BLaER1 (cell line): ENCODE measurements around the gene CRYL1.

Source experiments
- H3K27ac ChIP-seq: shearing (Covaris generic); formaldehyde crosslinking; 2 replicates; pipeline ENCODE4 v1.8.1; 2022
- H3K27me3 ChIP-seq: shearing (Covaris generic); formaldehyde crosslinking; 2 replicates; pipeline ENCODE4 v1.8.1; 2022
- H3K36me3 ChIP-seq: shearing (Covaris generic); formaldehyde crosslinking; 2 replicates; pipeline ENCODE4 v1.8.1; 2022
- H3K4me1 ChIP-seq: shearing (Covaris generic); formaldehyde crosslinking; 2 replicates; pipeline ENCODE4 v1.8.1; 2022
- H3K4me2 ChIP-seq: shearing (Covaris generic); formaldehyde crosslinking; 2 replicates; pipeline ENCODE4 v1.8.1; 2022
- H3K4me3 ChIP-seq: shearing (Covaris generic); formaldehyde crosslinking; 2 replicates; pipeline ENCODE4 v1.8.1; 2022
- H3K9ac ChIP-seq: shearing (Covaris generic); formaldehyde crosslinking; 2 replicates; pipeline ENCODE4 v1.8.1; 2022
- H3K9me3 ChIP-seq: shearing (Covaris generic); formaldehyde crosslinking; 2 replicates; pipeline ENCODE4 v1.8.1; 2022
- H4K20me1 ChIP-seq: shearing (Covaris generic); formaldehyde crosslinking; 2 replicates; pipeline ENCODE4 v1.8.1; 2022
- Cebpa-rat ChIP-seq: shearing (Covaris generic); IDR thresholded peaks from 2 replicates; pipeline ENCODE4 v1.8.1; 2022

CRYL1 gene

GRCh38 chr13:20391597-20392452 lies 133.8 kb downstream of the CRYL1 start:
- H3K4me1 ChIP-seq = peaks cover 9% of the 10 kb centered on the region
- no peaks in the 10 kb centered on the region for H4K20me1 ChIP-seq
- H3K4me2 ChIP-seq = no peak overlapping the region
- H3K27ac ChIP-seq = no peak overlapping the region
- no peak overlapping the region for H3K4me3 ChIP-seq
- H3K36me3 ChIP-seq = no peaks in the 10 kb centered on the region
- no peak overlapping the region for H3K9ac ChIP-seq
- H3K27me3 ChIP-seq = no peaks in the 10 kb centered on the region
- peaks cover 37% of the 10 kb centered on the region for H3K9me3 ChIP-seq
- no peak for TF ChIP-seq Cebpa-rat

- no peaks in the 10 kb centered on the region for H3K27me3 ChIP-seq
- no peaks in the 10 kb centered on the region for H3K36me3 ChIP-seq
- H3K4me2 ChIP-seq = no peak overlapping the region
- no peak overlapping the region for H3K4me3 ChIP-seq
- H3K27ac ChIP-seq = no peak overlapping the region
- peaks cover 9% of the 10 kb centered on the region for H3K4me1 ChIP-seq
- no peak overlapping the region for H3K9ac ChIP-seq
- TF ChIP-seq Cebpa-rat = no peak
- peaks cover 43% of the 10 kb centered on the region for H3K9me3 ChIP-seq
- no peaks in the 10 kb centered on the region for H4K20me1 ChIP-seq
Measured at GRCh38 chr13:20390526-20391175, 135.0 kb downstream of the CRYL1 start.

GRCh38 chr13:20389696-20390525 lies 135.7 kb downstream of the CRYL1 start:
- H3K36me3 ChIP-seq = no peaks in the 10 kb centered on the region
- H3K9me3 ChIP-seq = peaks cover 42% of the 10 kb centered on the region
- peaks cover 9% of the 10 kb centered on the region for H3K4me1 ChIP-seq
- no peak for TF ChIP-seq Cebpa-rat
- H3K27me3 ChIP-seq = no peaks in the 10 kb centered on the region
- no peak overlapping the region for H3K9ac ChIP-seq
- no peak overlapping the region for H3K4me3 ChIP-seq
- no peak overlapping the region for H3K4me2 ChIP-seq
- no peaks in the 10 kb centered on the region for H4K20me1 ChIP-seq
- H3K27ac ChIP-seq = no peak overlapping the region

- Histone ChIP-seq H3K27ac (no peak overlapping the region), H3K4me1 (peaks cover 9% of the 10 kb centered on the region), H3K27me3 (no peaks in the 10 kb centered on the region), H3K9me3 (peaks cover 30% of the 10 kb centered on the region), H3K36me3 (no peaks in the 10 kb centered on the region), H4K20me1 (no peaks in the 10 kb centered on the region), H3K4me2 (no peak overlapping the region), H3K9ac (no peak overlapping the region), H3K4me3 (no peak overlapping the region)
- TF ChIP-seq Cebpa-rat = no peak
Measured at GRCh38 chr13:20388184-20388583, 137.5 kb downstream of the CRYL1 start.

- no peaks in the 10 kb centered on the region for H3K36me3 ChIP-seq
- H4K20me1 ChIP-seq = no peaks in the 10 kb centered on the region
- no peak for TF ChIP-seq Cebpa-rat
- H3K4me3 ChIP-seq = no peak overlapping the region
- peaks cover 9% of the 10 kb centered on the region for H3K4me1 ChIP-seq
- H3K27ac ChIP-seq = no peak overlapping the region
- H3K4me2 ChIP-seq = no peak overlapping the region
- peaks cover 23% of the 10 kb centered on the region for H3K9me3 ChIP-seq
- H3K9ac ChIP-seq = no peak overlapping the region
- no peaks in the 10 kb centered on the region for H3K27me3 ChIP-seq
Measured at GRCh38 chr13:20387441-20387971, 138.2 kb downstream of the CRYL1 start.

GRCh38 chr13:20387006-20387405 lies 138.7 kb downstream of the CRYL1 start:
- peaks cover 18% of the 10 kb centered on the region for H3K9me3 ChIP-seq
- H3K27ac ChIP-seq = no peak overlapping the region
- no peaks in the 10 kb centered on the region for H4K20me1 ChIP-seq
- H3K4me2 ChIP-seq = no peak overlapping the region
- peaks cover 9% of the 10 kb centered on the region for H3K4me1 ChIP-seq
- no peaks in the 10 kb centered on the region for H3K27me3 ChIP-seq
- no peak for TF ChIP-seq Cebpa-rat
- no peak overlapping the region for H3K9ac ChIP-seq
- no peaks in the 10 kb centered on the region for H3K36me3 ChIP-seq
- H3K4me3 ChIP-seq = no peak overlapping the region

- no peak overlapping the region for H3K4me2 ChIP-seq
- H3K27me3 ChIP-seq = no peaks in the 10 kb centered on the region
- no peak for TF ChIP-seq Cebpa-rat
- no peaks in the 10 kb centered on the region for H4K20me1 ChIP-seq
- H3K36me3 ChIP-seq = no peaks in the 10 kb centered on the region
- no peak overlapping the region for H3K9ac ChIP-seq
- peaks cover 9% of the 10 kb centered on the region; the same call in 1 of the 2 replicates for H3K9me3 ChIP-seq
- peaks cover 6% of the 10 kb centered on the region for H3K4me1 ChIP-seq
- H3K27ac ChIP-seq = no peak overlapping the region
- no peak overlapping the region for H3K4me3 ChIP-seq
Measured at GRCh38 chr13:20383058-20383457, 142.6 kb downstream of the CRYL1 start.

- no peak overlapping the region for H3K9ac ChIP-seq
- no peaks in the 10 kb centered on the region for H3K4me1 ChIP-seq
- no peak for TF ChIP-seq Cebpa-rat
- no peaks in the 10 kb centered on the region for H3K27me3 ChIP-seq
- no peaks in the 10 kb centered on the region for H3K36me3 ChIP-seq
- no peak overlapping the region for H3K4me3 ChIP-seq
- H3K9me3 ChIP-seq = peaks cover 2% of the 10 kb centered on the region; the same call in 1 of the 2 replicates
- H3K27ac ChIP-seq = no peak overlapping the region
- no peak overlapping the region for H3K4me2 ChIP-seq
- H4K20me1 ChIP-seq = no peaks in the 10 kb centered on the region
Measured at GRCh38 chr13:20381401-20381800, 144.3 kb downstream of the CRYL1 start.

GRCh38 chr13:20378721-20379120 lies 146.9 kb downstream of the CRYL1 start:
- Histone ChIP-seq H3K4me3 (no peak overlapping the region), H3K27me3 (no peaks in the 10 kb centered on the region), H3K36me3 (no peaks in the 10 kb centered on the region), H3K4me2 (no peak overlapping the region), H3K9me3 (no peaks in the 10 kb centered on the region), H3K9ac (no peak overlapping the region), H3K4me1 (no peaks in the 10 kb centered on the region), H3K27ac (no peak overlapping the region), H4K20me1 (no peaks in the 10 kb centered on the region)
- TF ChIP-seq Cebpa-rat = no peak

- Histone ChIP-seq H3K9ac (no peak overlapping the region), H3K4me2 (no peak overlapping the region), H3K27me3 (no peaks in the 10 kb centered on the region), H3K9me3 (no peaks in the 10 kb centered on the region), H3K4me1 (no peaks in the 10 kb centered on the region), H3K27ac (no peak overlapping the region), H3K4me3 (no peak overlapping the region), H4K20me1 (no peaks in the 10 kb centered on the region), H3K36me3 (no peaks in the 10 kb centered on the region)
- no peak for TF ChIP-seq Cebpa-rat
Measured at GRCh38 chr13:20377720-20378119, 147.9 kb downstream of the CRYL1 start.
